Measurements from ENCODE around the gene SPOCK1.

The SPOCK1 gene

DNA sequence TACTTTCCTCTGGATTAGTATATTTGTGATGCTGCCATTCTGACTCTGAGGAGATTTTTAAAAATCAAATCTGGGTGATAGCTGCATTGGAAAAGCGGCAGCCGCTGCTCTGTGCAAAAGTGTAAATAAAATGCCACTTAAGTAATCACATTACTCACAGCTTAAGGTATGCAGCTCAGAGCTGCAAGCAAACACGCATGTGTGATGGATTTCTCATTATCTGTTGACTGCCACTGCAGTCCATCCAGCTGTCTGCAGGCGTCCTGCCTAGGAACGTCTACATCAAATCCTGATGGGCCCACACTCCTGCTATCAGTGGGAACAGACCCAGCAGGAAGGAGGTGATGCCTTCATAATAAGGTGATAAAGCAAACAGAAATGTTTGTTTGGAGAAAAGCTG is 216.9 kb downstream of the SPOCK1 start:
- DNase-seq (ENCODE audit: low read depth): no peak
- TF ChIP-seq POLR2A (IDR thresholded peaks at IDR 0.05; ENCODE audit: extremely low read depth, insufficient read length) (no peak), CTCF (IDR thresholded peaks at IDR 0.05; ENCODE audit: low read depth, low read length) (no peak), MYC (IDR thresholded peaks at IDR 0.05; ENCODE audit: low read depth, low read length) (no peak), MAX (IDR thresholded peaks at IDR 0.05; ENCODE audit: low read depth, low read length) (no peak)
- H3K4me3 ChIP-seq (ENCODE audit: low read depth, low read length): no peak overlapping the region

GRCh38 chr5:137281201-137281600 is 217.9 kb downstream of the SPOCK1 start:
- TF ChIP-seq MAX (IDR thresholded peaks at IDR 0.05; ENCODE audit: low read depth, low read length) (no peak), MYC (IDR thresholded peaks at IDR 0.05; ENCODE audit: low read depth, low read length) (no peak), CTCF (IDR thresholded peaks at IDR 0.05; ENCODE audit: low read depth, low read length) (no peak), POLR2A (IDR thresholded peaks at IDR 0.05; ENCODE audit: extremely low read depth, insufficient read length) (no peak)
- DNase-seq (ENCODE audit: low read depth): no peak
- H3K4me3 ChIP-seq (ENCODE audit: low read depth, low read length): no peak overlapping the region

DNA sequence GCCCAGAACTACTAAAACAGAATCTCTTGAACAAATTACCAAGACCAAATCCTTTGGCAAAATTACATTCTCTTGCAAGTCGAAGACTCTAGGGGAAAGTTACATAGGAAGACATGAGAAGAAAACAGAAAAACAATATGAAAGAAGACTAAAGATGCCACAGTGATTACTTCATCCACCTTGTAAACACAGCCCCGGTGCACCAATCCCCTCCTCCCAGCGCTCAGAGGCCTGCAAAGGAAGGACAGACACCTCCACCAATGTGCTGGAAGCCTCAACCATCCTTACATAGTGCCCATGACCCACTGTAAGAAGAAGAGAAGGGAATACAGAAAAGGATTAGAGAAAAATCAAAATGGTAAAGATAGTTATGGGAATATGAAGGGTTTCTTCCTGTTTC is 218.5 kb downstream of the SPOCK1 start:
- no peak for DNase-seq (ENCODE audit: low read depth)
- no peak overlapping the region for H3K4me3 ChIP-seq (ENCODE audit: low read depth, low read length)
- TF ChIP-seq MAX (IDR thresholded peaks at IDR 0.05; ENCODE audit: low read depth, low read length) (no peak), POLR2A (IDR thresholded peaks at IDR 0.05; ENCODE audit: extremely low read depth, insufficient read length) (no peak), CTCF (IDR thresholded peaks at IDR 0.05; ENCODE audit: low read depth, low read length) (no peak), MYC (IDR thresholded peaks at IDR 0.05; ENCODE audit: low read depth, low read length) (no peak)

DNA sequence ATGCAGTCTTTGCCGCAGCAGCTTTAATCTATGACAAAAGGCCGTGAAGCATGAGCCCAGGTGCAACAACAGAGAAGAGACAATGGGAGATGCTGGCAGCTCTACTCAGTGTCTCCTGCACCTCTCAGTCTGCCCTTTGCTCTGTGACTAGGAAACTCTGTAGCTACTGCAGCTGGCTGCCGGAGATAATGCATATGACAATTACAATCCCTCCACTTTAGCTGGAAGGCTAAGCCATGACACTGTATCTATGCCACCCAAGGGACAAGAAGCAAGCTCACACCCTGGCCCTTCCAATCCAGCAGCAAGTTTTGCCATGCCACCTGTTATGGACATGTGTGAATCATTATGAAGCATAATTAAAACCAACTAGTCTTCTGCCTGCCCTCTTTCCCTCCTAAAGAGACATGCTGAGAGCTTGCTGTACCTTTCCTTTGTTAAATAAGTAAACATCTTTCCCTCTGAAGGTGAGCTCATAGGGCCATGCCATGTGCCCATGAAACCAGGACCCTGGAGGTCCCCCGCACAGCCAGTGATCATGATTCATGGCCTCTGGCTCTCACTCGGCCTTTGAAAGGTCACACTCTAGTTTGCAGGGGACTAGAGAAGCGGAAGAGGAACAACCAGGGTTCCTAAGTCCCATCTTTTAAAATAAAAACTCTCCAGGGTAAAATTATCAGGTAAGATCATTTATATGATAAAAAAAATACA is 219.4 kb downstream of the SPOCK1 start:
- TF ChIP-seq POLR2A (IDR thresholded peaks at IDR 0.05; ENCODE audit: extremely low read depth, insufficient read length): no peak
- no peak for TF ChIP-seq CTCF (IDR thresholded peaks at IDR 0.05; ENCODE audit: low read depth, low read length)
- TF ChIP-seq MAX (IDR thresholded peaks at IDR 0.05; ENCODE audit: low read depth, low read length): no peak
- TF ChIP-seq MYC (IDR thresholded peaks at IDR 0.05; ENCODE audit: low read depth, low read length): no peak
- no peak for DNase-seq (ENCODE audit: low read depth)
- no peak overlapping the region for H3K4me3 ChIP-seq (ENCODE audit: low read depth, low read length)

DNA sequence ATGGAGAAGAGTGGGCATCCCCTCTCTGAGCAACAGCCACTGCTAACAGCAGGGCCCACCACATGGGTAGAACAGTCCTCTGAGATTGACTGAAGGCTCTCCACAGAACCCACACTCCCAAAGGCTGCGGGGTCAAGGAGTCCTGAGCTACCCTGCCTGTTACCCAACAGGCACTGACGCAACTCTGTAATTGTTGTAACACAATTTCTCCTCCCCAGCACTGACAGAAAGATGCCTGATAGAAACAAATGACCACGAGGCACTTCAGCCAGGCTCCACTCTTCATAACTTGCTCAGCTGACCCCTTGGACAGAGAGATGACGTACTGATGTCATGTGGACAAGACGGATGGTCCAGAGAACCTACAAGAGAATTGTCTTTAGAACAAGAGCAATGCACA is 220.7 kb downstream of the SPOCK1 start:
- peak; percentile 30 for DNase-seq (ENCODE audit: low read depth)
- TF ChIP-seq CTCF (IDR thresholded peaks at IDR 0.05; ENCODE audit: low read depth, low read length) (no peak), MYC (IDR thresholded peaks at IDR 0.05; ENCODE audit: low read depth, low read length) (no peak), POLR2A (IDR thresholded peaks at IDR 0.05; ENCODE audit: extremely low read depth, insufficient read length) (no peak)
- no peak overlapping the region for H3K4me3 ChIP-seq (ENCODE audit: low read depth, low read length)

DNA sequence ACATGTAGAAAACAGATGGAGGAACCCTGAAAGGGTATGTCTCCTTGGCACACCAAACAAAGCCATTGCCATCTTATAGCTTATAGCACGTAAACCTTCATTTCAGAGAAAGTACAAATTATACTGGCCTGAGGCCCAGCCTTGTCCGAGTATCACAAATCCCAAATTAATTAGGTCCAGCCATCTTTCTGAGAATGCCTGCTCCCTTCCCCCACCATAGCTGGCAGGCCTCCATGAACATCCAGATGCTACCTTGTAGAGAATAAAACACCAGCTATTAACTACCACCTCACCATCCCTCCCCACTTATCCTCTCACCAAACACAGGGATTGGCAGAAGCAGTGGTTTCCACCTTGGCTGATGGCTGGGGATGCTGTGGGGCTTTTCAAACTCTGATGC is 224.0 kb downstream of the SPOCK1 start:
- DNase-seq (ENCODE audit: low read depth): no peak
- no peak for TF ChIP-seq MYC (IDR thresholded peaks at IDR 0.05; ENCODE audit: low read depth, low read length)
- TF ChIP-seq POLR2A (IDR thresholded peaks at IDR 0.05; ENCODE audit: extremely low read depth, insufficient read length): no peak
- TF ChIP-seq CTCF (IDR thresholded peaks at IDR 0.05; ENCODE audit: low read depth, low read length): no peak
- TF ChIP-seq MAX (IDR thresholded peaks at IDR 0.05; ENCODE audit: low read depth, low read length): no peak
- no peak overlapping the region for H3K4me3 ChIP-seq (ENCODE audit: low read depth, low read length)
